NT2/D1 (cell line): ENCODE measurements around the gene CPLANE2.
"Not testable (repeated sequence)": the region's sequence is repeated elsewhere in the genome, so short reads cannot be mapped to it uniquely, and the experiment has no call there.

Experiments
- DNase-seq: peaks from one replicate; pipeline ENCODE4 v3.0.0-alpha.2; 2011; ENCODE audit warnings: low read depth, low spot score
- H3K27me3 ChIP-seq: 2 replicates; pipeline ENCODE4 v1.6.0; 2011; ENCODE audit warnings: mild to moderate bottlenecking; ENCODE audit not compliant: insufficient read length, insufficient read depth
- H3K36me3 ChIP-seq: 2 replicates; pipeline ENCODE4 v1.6.1; 2011; ENCODE audit warnings: mild to moderate bottlenecking, low read length, mixed read lengths; ENCODE audit not compliant: insufficient read depth, insufficient read length
- H3K4me1 ChIP-seq: 2 replicates; pipeline ENCODE4 v1.5.1; 2011; ENCODE audit not compliant: insufficient read depth, insufficient read length
- H3K4me3 ChIP-seq: 2 replicates; pipeline ENCODE4 v1.5.1; 2011; ENCODE audit warnings: low read depth; ENCODE audit not compliant: insufficient read length
- H3K9ac ChIP-seq: 2 replicates; pipeline ENCODE4 v1.6.0; 2011; ENCODE audit warnings: low read depth; ENCODE audit not compliant: insufficient read length
- H3K9me3 ChIP-seq: 2 replicates; pipeline ENCODE4 v1.5.1; 2011; ENCODE audit warnings: mild to moderate bottlenecking, low read length; ENCODE audit not compliant: insufficient read depth
- SUZ12 ChIP-seq: IDR thresholded peaks from 2 replicates; pipeline ENCODE4 v1.6.1; 2011; ENCODE audit not compliant: insufficient read length, insufficient read depth; ENCODE audit errors: extremely low read depth
- YY1 ChIP-seq: IDR thresholded peaks from 2 replicates; pipeline ENCODE4 v1.6.1; 2011; ENCODE audit not compliant: insufficient read length, insufficient read depth
- ZNF274 ChIP-seq: IDR thresholded peaks from 2 replicates; pipeline ENCODE4 v1.6.1; 2011; ENCODE audit warnings: mild to moderate bottlenecking, low read depth, low read length

CPLANE2 gene

GRCh38 chr1:16199157-16199501 is 37.9 kb downstream of the CPLANE2 start:
- H3K4me3 ChIP-seq: no peak overlapping the region
- H3K9me3 ChIP-seq: no peaks in the 10 kb centered on the region
- peaks cover 2% of the 10 kb centered on the region for H3K4me1 ChIP-seq
- TF ChIP-seq ZNF274 (no peak), SUZ12 (no peak), YY1 (no peak)
- DNase-seq: no peak
- H3K9ac ChIP-seq: no peak overlapping the region
- peaks cover 19% of the 10 kb centered on the region for H3K36me3 ChIP-seq
- no peaks in the 10 kb centered on the region for H3K27me3 ChIP-seq

DNA sequence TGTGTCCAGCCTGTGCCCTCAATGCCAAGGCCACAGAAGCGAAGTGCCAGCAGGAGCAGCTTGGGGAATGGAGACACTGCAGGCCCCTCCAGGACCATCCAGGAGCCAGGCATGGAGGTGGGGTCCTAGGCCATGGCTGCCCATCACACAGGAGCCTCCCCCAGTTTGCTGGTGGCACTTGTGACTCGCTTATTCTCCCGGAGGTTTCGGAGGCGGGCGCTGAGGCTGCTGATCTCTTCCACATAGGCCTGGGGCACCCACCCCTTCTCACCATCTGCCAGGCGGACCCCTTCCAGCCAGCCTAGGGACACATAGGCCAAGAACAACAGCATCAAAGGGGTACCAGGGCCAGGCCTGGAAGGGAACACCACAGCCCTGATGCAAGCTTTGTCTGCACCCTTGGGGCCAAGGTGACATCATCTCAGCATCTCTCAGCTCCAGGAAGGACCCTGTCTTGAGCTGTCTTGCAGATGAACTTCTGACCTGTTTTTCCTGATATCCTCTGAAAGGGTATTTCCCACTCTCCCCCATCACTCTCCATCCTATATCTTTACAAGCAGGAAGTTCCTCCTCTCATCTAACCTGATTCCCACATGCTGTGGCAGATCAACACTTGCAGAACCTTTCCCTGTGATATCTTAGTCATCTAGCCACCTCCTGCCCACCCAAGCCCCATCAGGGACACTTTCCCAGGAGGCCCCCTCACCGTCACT is 38.4 kb downstream of the CPLANE2 start:
- H3K9me3 ChIP-seq: no peaks in the 10 kb centered on the region
- peaks cover 17% of the 10 kb centered on the region for H3K36me3 ChIP-seq
- no peak overlapping the region for H3K4me3 ChIP-seq
- peaks cover 2% of the 10 kb centered on the region for H3K4me1 ChIP-seq
- TF ChIP-seq YY1 (no peak), SUZ12 (no peak), ZNF274 (no peak)
- no peak for DNase-seq
- H3K27me3 ChIP-seq: no peaks in the 10 kb centered on the region
- no peak overlapping the region for H3K9ac ChIP-seq

DNA sequence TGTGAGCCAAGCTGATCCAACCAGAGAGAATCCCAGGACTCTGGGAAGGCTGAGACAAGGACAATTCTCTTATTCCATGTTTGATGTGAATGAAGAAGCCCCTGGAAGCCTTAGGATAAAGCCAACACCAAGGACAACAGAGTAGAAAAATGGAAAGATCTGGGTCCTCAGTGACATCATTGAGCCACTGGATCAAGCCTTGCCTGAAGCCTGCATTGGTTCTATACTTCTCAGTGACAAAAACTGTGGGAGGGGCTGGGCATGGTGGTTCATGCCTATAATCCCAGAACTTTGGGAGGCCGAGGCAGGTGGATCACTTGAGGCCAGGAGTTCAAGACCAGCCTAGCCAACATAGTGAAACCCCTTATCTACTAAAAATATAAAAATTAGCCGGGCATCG is 40.1 kb downstream of the CPLANE2 start:
- H3K4me1 ChIP-seq: peaks cover 2% of the 10 kb centered on the region
- no peak overlapping the region for H3K9ac ChIP-seq
- no peaks in the 10 kb centered on the region for H3K9me3 ChIP-seq
- H3K4me3 ChIP-seq: no peak overlapping the region
- TF ChIP-seq YY1 (no peak), ZNF274 (no peak), SUZ12 (no peak)
- no peaks in the 10 kb centered on the region for H3K27me3 ChIP-seq
- no peak for DNase-seq
- peaks cover 11% of the 10 kb centered on the region for H3K36me3 ChIP-seq

- H3K9me3 ChIP-seq, DNase-seq, H3K36me3 ChIP-seq, H3K4me3 ChIP-seq, H3K9ac ChIP-seq, H3K4me1 ChIP-seq, H3K27me3 ChIP-seq: not testable (repeated sequence)
Measured at GRCh38 chr1:16196139-16196538, 40.8 kb downstream of the CPLANE2 start.

DNA sequence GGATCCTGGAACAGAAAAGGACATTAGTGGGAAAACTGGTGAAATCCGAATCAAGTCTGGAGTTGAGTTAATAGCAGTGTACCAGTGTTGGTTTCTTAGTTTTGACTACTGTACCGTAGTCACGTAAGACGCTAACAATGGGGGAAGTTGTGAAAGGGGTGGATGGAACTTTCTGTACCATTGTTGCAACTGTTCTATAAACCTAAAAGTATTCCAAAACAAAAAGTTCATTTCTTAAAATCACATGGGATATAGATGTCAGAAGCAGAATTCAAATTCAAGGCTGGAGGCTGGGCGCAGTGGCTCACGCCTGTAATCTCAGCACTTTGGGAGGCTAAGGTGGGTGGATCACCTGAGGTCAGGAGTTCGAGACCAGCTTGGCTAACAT is 41.5 kb downstream of the CPLANE2 start:
- no peak for DNase-seq
- Histone ChIP-seq H3K4me3 (no peak overlapping the region), H3K9me3 (no peaks in the 10 kb centered on the region), H3K9ac (no peak overlapping the region), H3K4me1 (peaks cover 2% of the 10 kb centered on the region), H3K27me3 (no peaks in the 10 kb centered on the region), H3K36me3 (peaks cover 4% of the 10 kb centered on the region)
- TF ChIP-seq YY1: no peak
- no peak for TF ChIP-seq ZNF274
- no peak for TF ChIP-seq SUZ12

- Histone ChIP-seq H3K9me3 (no peaks in the 10 kb centered on the region), H3K4me1 (peaks cover 6% of the 10 kb centered on the region), H3K36me3 (no peaks in the 10 kb centered on the region), H3K9ac (no peak overlapping the region), H3K27me3 (no peaks in the 10 kb centered on the region), H3K4me3 (no peak overlapping the region)
- TF ChIP-seq SUZ12 (no peak), ZNF274 (no peak), YY1 (no peak)
- DNase-seq: no peak
Measured at GRCh38 chr1:16191916-16192546, 45.0 kb downstream of the CPLANE2 start.

DNA sequence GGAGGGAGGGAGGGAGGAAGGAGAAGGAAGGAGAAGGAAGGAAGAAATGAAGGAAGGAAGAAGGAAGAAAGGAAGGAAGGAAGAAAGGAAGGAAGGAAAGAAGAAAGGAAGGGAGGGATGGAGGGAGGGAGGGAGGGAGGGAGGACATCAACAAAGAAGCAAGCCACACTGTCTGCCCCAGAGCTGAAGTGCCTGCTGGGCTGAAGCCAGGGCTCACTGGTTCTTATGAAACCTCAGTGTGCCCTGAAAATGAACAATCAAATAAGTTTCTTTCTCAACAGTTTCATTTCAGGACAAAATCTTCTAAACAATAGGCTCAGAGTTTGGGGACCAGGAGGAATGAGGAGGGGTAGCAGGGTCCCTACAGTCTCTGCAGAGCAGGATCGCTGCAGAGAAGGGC is 45.7 kb downstream of the CPLANE2 start:
- Histone ChIP-seq H3K27me3 (no peaks in the 10 kb centered on the region), H3K9ac (no peak overlapping the region), H3K9me3 (no peaks in the 10 kb centered on the region), H3K4me3 (no peak overlapping the region), H3K4me1 (peaks cover 6% of the 10 kb centered on the region), H3K36me3 (no peaks in the 10 kb centered on the region)
- TF ChIP-seq ZNF274 (no peak), YY1 (no peak)
- no peak for DNase-seq
